Brain pericyte (primary cell): ENCODE results near the gene C11orf71.

Experiments used
- DNase-seq: peaks from one replicate; pipeline ENCODE4 v3.0.0-alpha.2; 2012; ENCODE audit warnings: low read depth, low spot score

Gene C11orf71

GRCh38 chr11:114400216-114400914 is at the start of gene C11orf71, which contains the start of gene RBM7:
C11orf71 (minus strand) TSS chr11:114400511; CDS start chr11:114400331, 180 bp downstream.
RBM7 (plus strand) TSS chr11:114400666; CDS start chr11:114400672, 6 bp downstream.
- peak; percentile 94 for DNase-seq

GRCh38 chr11:114449845-114450244 is 49.5 kb upstream of the C11orf71 start:
- no peak for DNase-seq

- DNase-seq, result no peak
Observed at GRCh38 chr11:114448749-114449482, 48.6 kb upstream of the C11orf71 start.

GRCh38 chr11:114447892-114448291 is 47.6 kb upstream of the C11orf71 start:
- DNase-seq, result no peak

- DNase-seq, result no peak
Observed at GRCh38 chr11:114447444-114447843, 47.1 kb upstream of the C11orf71 start.

- no peak for DNase-seq
Observed at GRCh38 chr11:114442536-114442935, 42.2 kb upstream of the C11orf71 start.

GRCh38 chr11:114441921-114442320 is 41.6 kb upstream of the C11orf71 start:
- no peak for DNase-seq

GRCh38 chr11:114440971-114441763 is 40.9 kb upstream of the C11orf71 start:
- no peak for DNase-seq

- DNase-seq, result no peak
Observed at GRCh38 chr11:114440121-114440860, 40.0 kb upstream of the C11orf71 start.

GRCh38 chr11:114439229-114440120 is 39.2 kb upstream of the C11orf71 start, which contains the start of gene REXO2:
REXO2 (plus strand) TSS chr11:114439467; CDS start chr11:114439529, 62 bp downstream.
- DNase-seq, result peak; percentile 82

GRCh38 chr11:114438303-114438702 is 38.0 kb upstream of the C11orf71 start:
- DNase-seq, result no peak

GRCh38 chr11:114433376-114433775 is 33.1 kb upstream of the C11orf71 start:
- DNase-seq, result no peak

GRCh38 chr11:114432893-114433292 is 32.6 kb upstream of the C11orf71 start:
- no peak for DNase-seq

- no peak for DNase-seq
Observed at GRCh38 chr11:114430290-114430689, 30.0 kb upstream of the C11orf71 start.

- DNase-seq, result no peak
Observed at GRCh38 chr11:114426280-114426679, 26.0 kb upstream of the C11orf71 start.

GRCh38 chr11:114416441-114416961 is 16.2 kb upstream of the C11orf71 start:
- DNase-seq, result no peak

- no peak for DNase-seq
Observed at GRCh38 chr11:114413958-114414357, 13.6 kb upstream of the C11orf71 start.

GRCh38 chr11:114412946-114413345 is 12.6 kb upstream of the C11orf71 start:
- DNase-seq, result no peak

GRCh38 chr11:114401311-114401710 is 1.0 kb upstream of the C11orf71 start:
- DNase-seq, result no peak

- no peak for DNase-seq
Observed at GRCh38 chr11:114400915-114401223, 558 bp upstream of the C11orf71 start.
